Activated CD8-positive, alpha-beta memory T cell treated with anti-CD3 and anti-CD28 coated beads, Interleukin-2, amount 10 ng/mL, durations not matched to agents 7 days and 5 days (primary cell): ENCODE data around the gene TEAD1. TPM values are rescaled to one million over a fixed set of nuclear protein-coding genes. Genes with fewer than 3 reads are reported as not detected.

Experiments
- ATAC-seq: fragments of 150-1000 bp; cut with Tn5 transposase; one replicate; pipeline ENCODE4 v1.10.0; 2021; ENCODE audit warnings: moderate library complexity
- CTCF ChIA-PET: fragments of 350-600 bp; sonication (Branson Sonifier 250); formaldehyde crosslinking; loops from one replicate; lab custom pipeline; 2021; ENCODE audit warnings: antibody characterized with exemption; lab: Charles Lee
- DNase-seq: peaks from one replicate; pipeline ENCODE4 v3.0.0-alpha.2; 2020
- H3K27ac Mint-ChIP-seq: one replicate; pipeline ENCODE4 v1.8.0; 2021; ENCODE audit warnings: mild to moderate bottlenecking, mixed read lengths
- H3K27me3 Mint-ChIP-seq: one replicate; pipeline ENCODE4 v1.8.0; 2021; ENCODE audit warnings: mixed read lengths
- H3K36me3 Mint-ChIP-seq: one replicate; pipeline ENCODE4 v1.8.0; 2021; ENCODE audit warnings: mild to moderate bottlenecking, mixed read lengths
- H3K4me1 Mint-ChIP-seq: one replicate; pipeline ENCODE4 v1.8.0; 2021; ENCODE audit warnings: mixed read lengths
- H3K4me3 Mint-ChIP-seq: one replicate; pipeline ENCODE4 v1.8.0; 2021; ENCODE audit warnings: mild to moderate bottlenecking, moderate library complexity, mixed read lengths
- H3K9me3 Mint-ChIP-seq: one replicate; pipeline ENCODE4 v1.8.0; 2022; ENCODE audit warnings: low read depth, mixed read lengths
- total RNA-seq, 2 experiments: library from RNA; stranded (reverse); gene quantifications; one replicate each; pipeline ENCODE4 v1.2.3, GENCODE V29; 2021

The TEAD1 gene
- total RNA-seq, 2 experiments from 2014 or later: 0.18 to 0.26 TPM

DNA sequence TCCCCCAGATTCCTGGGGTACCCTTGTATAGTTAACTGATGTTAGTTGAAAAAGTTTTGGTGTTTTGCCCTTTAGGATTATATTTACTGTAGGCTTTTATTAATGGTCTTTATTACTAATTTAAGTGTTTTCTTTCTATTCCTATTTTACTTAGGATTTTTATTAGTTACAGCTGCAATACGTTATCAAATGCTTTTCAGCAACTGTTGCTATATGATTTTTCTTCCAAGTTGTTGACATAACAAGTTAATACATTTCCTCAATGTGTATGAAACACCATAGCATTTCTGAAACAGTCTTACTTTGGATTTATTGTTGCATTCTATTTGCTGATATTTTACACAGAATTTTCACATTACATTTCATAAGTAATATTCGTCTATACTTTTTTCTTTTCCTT, 253.7 kb downstream of the TEAD1 start:
- H3K4me3 Mint-ChIP-seq: no peak overlapping the region
- H3K36me3 Mint-ChIP-seq: no peaks in the 10 kb centered on the region
- ATAC-seq (no peak), DNase-seq (no peak)
- peaks cover 13% of the 10 kb centered on the region for H3K27me3 Mint-ChIP-seq
- CTCF ChIA-PET: no interaction called here
- no peaks in the 10 kb centered on the region for H3K9me3 Mint-ChIP-seq
- H3K27ac Mint-ChIP-seq: no peak overlapping the region
- H3K4me1 Mint-ChIP-seq: no peaks in the 10 kb centered on the region

DNA sequence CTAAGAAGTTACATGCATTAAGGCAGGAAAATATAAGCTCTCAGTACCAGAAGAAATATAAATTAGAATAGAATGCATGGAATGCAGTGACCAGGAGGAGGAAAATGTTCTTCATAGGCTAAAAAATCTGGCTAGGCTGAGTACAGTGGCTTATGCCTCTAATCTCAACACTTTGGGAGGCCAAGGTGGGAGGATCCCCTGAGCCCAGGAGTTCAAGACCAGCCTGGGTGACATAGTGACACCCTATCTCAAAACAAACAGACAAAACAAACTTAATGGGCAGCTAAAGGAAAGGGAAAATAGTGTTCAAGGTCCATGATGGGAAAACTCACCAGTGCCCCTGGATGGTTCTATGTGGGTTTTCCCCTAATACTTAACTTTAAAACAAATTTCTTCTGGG, 256.6 kb downstream of the TEAD1 start:
- H3K27ac Mint-ChIP-seq: no peak overlapping the region
- ATAC-seq (no peak), DNase-seq (no peak)
- CTCF ChIA-PET: no interaction called here
- H3K27me3 Mint-ChIP-seq: peaks cover 5% of the 10 kb centered on the region
- H3K36me3 Mint-ChIP-seq: no peaks in the 10 kb centered on the region
- H3K4me3 Mint-ChIP-seq: no peak overlapping the region
- no peaks in the 10 kb centered on the region for H3K9me3 Mint-ChIP-seq
- no peaks in the 10 kb centered on the region for H3K4me1 Mint-ChIP-seq

DNA sequence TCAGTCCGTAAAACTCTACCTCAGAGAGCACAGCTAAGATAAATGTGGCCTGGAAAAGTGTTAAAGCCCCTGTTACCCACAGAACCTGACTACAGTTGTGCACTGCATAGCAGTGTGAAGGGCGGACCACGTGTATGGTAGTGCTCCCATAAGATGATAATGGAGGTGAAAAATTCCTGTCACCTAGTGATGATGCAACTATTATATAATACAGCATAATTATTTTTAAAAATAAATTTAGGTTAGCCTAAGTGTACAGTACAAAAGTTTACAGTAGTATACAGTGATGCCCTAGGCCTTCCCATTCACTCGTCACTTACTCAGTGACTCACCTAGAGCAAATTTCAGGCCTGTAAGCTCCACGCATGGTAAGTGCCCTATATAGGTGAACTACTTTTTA, 258.3 kb downstream of the TEAD1 start:
- Mint-ChIP-seq H3K4me1 (no peaks in the 10 kb centered on the region), H3K27ac (no peak overlapping the region), H3K4me3 (no peak overlapping the region), H3K9me3 (no peaks in the 10 kb centered on the region), H3K36me3 (no peaks in the 10 kb centered on the region), H3K27me3 (peaks cover 7% of the 10 kb centered on the region)
- no peak for DNase-seq
- ATAC-seq: no peak
- CTCF ChIA-PET: no interaction called here

DNA sequence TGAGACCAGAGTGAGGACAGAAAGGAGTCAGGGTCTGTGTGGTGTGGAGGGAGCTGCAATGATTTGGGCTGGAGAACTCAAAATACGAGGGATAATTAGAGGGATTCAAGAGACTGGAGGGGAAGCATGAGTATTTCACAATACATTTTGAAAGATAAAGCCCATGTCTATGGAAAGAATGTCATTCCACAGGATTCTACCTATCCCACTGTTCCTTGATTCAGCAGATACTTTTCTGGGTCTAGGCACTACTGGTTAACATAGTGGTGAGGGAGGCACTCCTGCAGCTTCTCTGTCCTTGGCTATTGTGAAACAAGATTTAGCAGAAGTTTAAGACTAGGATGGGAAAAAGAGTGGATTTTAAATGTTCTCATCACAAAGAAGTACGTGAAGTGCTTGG, 262.0 kb downstream of the TEAD1 start:
- ATAC-seq: no peak
- Mint-ChIP-seq H3K4me3 (no peak overlapping the region), H3K9me3 (no peaks in the 10 kb centered on the region), H3K36me3 (no peaks in the 10 kb centered on the region), H3K27ac (no peak overlapping the region), H3K27me3 (peaks cover 21% of the 10 kb centered on the region), H3K4me1 (no peaks in the 10 kb centered on the region)
- CTCF ChIA-PET: no interaction called here
- no peak for DNase-seq

DNA sequence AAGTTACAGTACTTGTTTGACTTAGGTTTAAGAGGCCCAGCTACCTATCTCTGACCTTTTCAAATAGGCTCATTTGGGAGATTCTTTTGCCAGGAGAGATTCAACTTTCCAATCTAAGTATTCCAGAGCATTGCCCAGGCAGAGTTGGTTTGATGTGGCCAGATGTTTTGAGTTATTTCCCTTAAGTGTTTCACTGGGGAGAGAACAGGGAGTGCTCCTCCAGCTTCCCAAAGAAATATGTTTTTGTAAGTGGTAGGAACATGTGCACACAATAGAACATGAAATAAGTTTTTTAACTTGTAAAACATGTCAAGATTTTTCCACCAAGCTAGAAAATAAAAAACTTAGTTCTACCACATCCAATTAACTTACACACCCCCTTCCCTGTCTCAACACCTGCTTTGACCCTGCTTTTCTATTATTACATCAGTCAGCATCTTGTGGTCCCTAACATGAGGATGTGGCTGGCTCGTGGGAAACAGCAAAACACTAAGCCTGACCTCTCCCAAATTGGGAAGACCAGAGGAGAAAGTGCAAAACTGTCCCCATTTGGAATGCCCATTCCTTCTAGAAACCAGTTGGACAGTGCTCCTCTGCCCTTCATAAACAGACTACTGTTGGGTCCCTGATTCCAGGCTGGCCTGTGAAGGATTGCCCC, 264.5 kb downstream of the TEAD1 start:
- ATAC-seq (no peak), DNase-seq (no peak)
- Mint-ChIP-seq H3K36me3 (no peaks in the 10 kb centered on the region), H3K4me3 (no peak overlapping the region), H3K27me3 (peaks cover 34% of the 10 kb centered on the region), H3K9me3 (no peaks in the 10 kb centered on the region), H3K27ac (no peak overlapping the region), H3K4me1 (no peaks in the 10 kb centered on the region)
- CTCF ChIA-PET: no interaction called here

DNA sequence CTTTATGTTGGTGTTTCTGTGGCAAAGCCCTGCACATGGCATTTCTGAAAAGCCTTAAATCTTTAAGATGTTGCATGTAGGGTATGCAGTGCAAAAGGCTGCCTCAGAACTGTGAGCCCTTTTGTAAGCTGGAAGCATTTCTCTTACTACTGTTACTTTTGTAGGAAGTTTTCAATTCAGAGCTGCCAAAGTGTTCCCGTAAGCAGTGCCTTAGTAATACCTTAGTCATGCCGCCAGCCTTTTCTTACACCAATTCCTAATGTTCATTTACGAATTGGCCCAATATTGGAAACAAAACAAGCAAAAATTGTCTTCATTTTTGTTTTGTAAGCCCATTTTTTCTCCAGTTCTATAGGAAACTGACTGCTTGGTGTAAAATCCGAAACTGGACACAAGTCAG, 267.4 kb downstream of the TEAD1 start:
- Mint-ChIP-seq H3K36me3 (no peaks in the 10 kb centered on the region), H3K27me3 (peaks cover 38% of the 10 kb centered on the region), H3K4me3 (no peak overlapping the region), H3K27ac (no peak overlapping the region), H3K9me3 (no peaks in the 10 kb centered on the region), H3K4me1 (no peaks in the 10 kb centered on the region)
- ATAC-seq (no peak), DNase-seq (no peak)
- CTCF ChIA-PET: no interaction called here

DNA sequence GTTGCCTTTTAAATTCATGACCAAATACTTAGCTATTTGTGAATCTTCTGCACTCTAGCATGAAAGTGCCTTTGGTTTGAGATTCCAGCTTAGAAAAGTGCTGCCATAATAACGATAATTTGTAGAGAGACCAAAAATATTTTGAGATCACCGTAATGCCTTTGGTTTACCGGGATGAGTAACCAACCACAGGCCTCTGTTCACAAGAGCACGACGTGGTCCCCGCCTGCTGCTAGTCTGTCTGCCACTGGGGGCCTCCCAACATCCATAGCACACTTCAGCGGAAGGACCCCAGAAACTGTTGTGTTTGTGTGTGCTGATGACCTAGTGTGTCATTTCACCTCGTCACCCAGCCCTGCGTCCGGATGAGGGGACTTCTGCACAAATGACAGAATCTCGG, 267.9 kb downstream of the TEAD1 start:
- Mint-ChIP-seq H3K27me3 (peaks cover 41% of the 10 kb centered on the region), H3K9me3 (no peaks in the 10 kb centered on the region), H3K36me3 (no peaks in the 10 kb centered on the region), H3K4me1 (no peaks in the 10 kb centered on the region), H3K27ac (no peak overlapping the region), H3K4me3 (no peak overlapping the region)
- ATAC-seq (no peak), DNase-seq (no peak)
- CTCF ChIA-PET: no interaction called here

DNA sequence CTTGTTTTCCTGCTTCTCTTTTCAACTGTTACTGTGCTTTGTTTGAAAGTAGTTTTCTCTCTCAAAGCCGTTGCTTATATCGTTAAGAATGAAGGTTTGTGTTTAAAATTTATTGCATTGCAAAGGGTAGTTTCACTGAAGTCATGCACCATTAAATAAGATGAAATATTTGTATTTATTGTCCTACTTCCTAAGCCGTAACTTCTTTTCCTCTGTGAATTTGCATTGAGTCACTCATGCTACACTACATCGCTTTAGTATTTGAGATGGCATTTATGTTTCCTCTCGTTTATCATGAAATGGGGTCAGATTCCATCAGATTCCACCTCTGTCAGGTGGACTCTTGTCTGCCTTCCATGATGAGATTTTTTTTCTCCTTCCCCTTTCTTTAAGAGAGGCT, 269.1 kb downstream of the TEAD1 start:
- Mint-ChIP-seq H3K27me3 (peaks cover 38% of the 10 kb centered on the region), H3K9me3 (no peaks in the 10 kb centered on the region), H3K36me3 (no peaks in the 10 kb centered on the region), H3K4me3 (no peak overlapping the region), H3K4me1 (no peaks in the 10 kb centered on the region), H3K27ac (no peak overlapping the region)
- DNase-seq (no peak), ATAC-seq (no peak)
- CTCF ChIA-PET: no interaction called here

DNA sequence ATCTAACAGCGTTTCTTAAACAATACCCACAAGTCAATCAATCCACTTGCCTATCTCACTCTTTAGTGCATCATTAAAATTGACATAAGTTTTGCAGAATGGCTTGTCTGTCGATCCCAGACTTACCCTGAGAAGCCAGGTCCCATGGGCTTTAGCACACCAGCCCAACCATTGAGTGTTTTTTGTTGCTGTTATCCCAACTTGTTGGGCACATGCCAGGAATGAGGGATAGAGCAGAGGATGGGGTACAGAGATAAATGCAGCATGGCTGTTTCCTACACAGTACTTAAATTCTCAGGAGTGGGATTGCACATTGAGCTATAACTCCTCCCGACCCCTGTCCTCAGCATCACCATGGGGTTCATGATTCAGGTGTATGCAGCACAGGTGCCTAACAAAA, 270.7 kb downstream of the TEAD1 start:
- Mint-ChIP-seq H3K27me3 (peaks cover 30% of the 10 kb centered on the region), H3K36me3 (no peaks in the 10 kb centered on the region), H3K27ac (no peak overlapping the region), H3K4me3 (no peak overlapping the region), H3K4me1 (no peaks in the 10 kb centered on the region), H3K9me3 (no peaks in the 10 kb centered on the region)
- ATAC-seq (no peak), DNase-seq (no peak)
- CTCF ChIA-PET: no interaction called here

DNA sequence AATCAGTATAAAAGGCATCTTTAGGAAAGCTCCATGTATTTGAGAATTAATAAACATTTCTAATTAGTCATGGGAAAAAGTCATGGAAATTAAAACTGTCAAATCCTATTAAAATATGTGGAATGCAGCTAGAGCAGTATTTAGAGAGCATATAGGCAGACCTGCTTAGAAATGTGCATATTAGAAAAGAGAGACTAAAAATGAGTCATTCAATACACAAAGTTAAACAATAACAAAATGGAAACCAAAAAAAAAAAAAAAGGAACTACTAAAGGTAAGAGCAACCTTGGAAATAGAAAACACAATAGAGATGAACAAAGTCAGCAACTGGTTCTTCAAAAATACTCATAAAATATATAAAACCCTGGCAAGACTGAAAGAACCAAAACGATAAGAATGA, 275.2 kb downstream of the TEAD1 start:
- Mint-ChIP-seq H3K9me3 (no peaks in the 10 kb centered on the region), H3K4me1 (no peaks in the 10 kb centered on the region), H3K27me3 (peaks cover 16% of the 10 kb centered on the region), H3K4me3 (no peak overlapping the region), H3K27ac (no peak overlapping the region), H3K36me3 (no peaks in the 10 kb centered on the region)
- DNase-seq (no peak), ATAC-seq (no peak)
- CTCF ChIA-PET: no interaction called here

DNA sequence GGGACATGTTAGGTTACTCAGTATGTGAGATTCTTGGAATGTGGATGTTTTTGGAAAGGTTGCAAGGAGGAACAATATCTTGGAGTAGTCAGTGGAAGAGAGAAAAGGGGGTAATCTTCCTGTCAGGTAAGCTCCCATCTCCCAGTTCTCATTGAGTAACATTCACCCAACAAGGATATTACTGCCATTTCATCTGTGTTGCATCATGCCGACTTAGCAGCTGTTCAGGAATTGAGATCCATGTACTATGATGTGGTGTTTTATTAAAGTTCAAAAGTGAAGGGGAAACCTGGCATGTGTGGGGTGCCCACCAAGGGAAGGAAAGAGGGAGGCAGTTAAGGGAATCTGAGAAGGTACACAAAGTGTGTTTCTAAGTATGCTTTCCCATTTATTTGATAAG, 276.4 kb downstream of the TEAD1 start:
- no peaks in the 10 kb centered on the region for H3K4me1 Mint-ChIP-seq
- DNase-seq: no peak
- H3K27me3 Mint-ChIP-seq: peaks cover 15% of the 10 kb centered on the region
- no peak overlapping the region for H3K4me3 Mint-ChIP-seq
- no peak for ATAC-seq
- H3K9me3 Mint-ChIP-seq: no peaks in the 10 kb centered on the region
- no peaks in the 10 kb centered on the region for H3K36me3 Mint-ChIP-seq
- H3K27ac Mint-ChIP-seq: no peak overlapping the region
- CTCF ChIA-PET: no interaction called here

DNA sequence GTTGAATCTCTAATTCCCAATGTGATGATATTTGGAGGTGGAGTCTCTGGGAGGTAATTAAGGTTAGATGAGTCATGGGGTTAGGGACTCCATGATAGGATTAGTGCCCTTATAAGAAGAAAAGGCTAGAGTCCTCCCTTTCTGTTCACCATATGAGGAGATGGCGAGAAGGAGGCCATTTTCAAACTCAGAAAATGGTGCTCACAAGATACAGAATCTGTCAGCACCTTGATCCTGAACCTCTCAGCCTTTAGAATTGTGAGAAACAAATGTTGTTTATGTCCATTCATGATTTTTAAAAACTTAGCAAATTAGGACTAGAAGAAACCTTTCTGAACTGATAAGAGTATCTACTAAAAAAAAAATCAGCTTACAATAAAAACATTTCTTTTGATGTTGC, 277.2 kb downstream of the TEAD1 start:
- no peaks in the 10 kb centered on the region for H3K4me1 Mint-ChIP-seq
- no peak overlapping the region for H3K4me3 Mint-ChIP-seq
- H3K36me3 Mint-ChIP-seq: no peaks in the 10 kb centered on the region
- no peak for DNase-seq
- no peaks in the 10 kb centered on the region for H3K9me3 Mint-ChIP-seq
- ATAC-seq: no peak
- H3K27me3 Mint-ChIP-seq: peaks cover 17% of the 10 kb centered on the region
- CTCF ChIA-PET: no interaction called here
- H3K27ac Mint-ChIP-seq: no peak overlapping the region

DNA sequence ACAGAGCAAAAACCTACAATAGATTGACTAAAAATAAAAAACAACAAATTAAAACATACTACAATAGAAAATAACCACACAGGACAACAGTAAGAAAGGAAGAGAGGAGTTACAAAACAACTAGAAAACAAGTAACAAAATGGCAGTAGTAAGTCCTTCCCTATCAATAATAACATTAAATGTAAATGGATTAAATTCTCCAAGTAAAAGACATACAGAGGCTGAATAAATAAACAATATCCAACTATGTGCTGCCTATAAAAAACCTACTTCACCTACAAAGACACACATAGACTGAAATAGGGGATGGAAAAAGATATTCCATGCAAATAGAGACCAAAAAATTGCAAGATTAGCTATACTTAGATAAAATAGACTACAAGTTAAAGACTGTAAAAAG, 277.9 kb downstream of the TEAD1 start:
- peaks cover 14% of the 10 kb centered on the region for H3K27me3 Mint-ChIP-seq
- H3K9me3 Mint-ChIP-seq: no peaks in the 10 kb centered on the region
- H3K4me3 Mint-ChIP-seq: no peak overlapping the region
- CTCF ChIA-PET: no interaction called here
- DNase-seq: no peak
- no peaks in the 10 kb centered on the region for H3K36me3 Mint-ChIP-seq
- H3K4me1 Mint-ChIP-seq: no peaks in the 10 kb centered on the region
- ATAC-seq: no peak
- H3K27ac Mint-ChIP-seq: no peak overlapping the region

DNA sequence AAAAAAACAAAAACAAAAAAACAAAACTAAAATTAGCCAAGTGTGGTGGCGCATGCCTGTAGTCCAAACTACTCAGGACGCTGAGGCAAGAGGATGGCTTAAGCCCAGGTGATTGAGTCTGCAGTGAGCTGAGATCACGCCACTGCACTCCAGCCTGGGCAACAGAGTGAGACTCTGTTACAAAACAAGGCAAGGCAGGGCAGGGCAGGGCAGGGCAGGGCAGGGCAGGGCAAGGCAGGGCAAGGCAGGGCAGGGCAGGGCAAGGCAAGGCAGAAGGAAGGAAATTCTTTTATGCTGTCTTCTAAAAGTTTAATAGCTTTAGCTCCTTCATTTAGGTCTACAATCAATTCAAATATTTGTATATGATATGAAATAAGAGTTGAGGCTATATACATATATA, 284.8 kb downstream of the TEAD1 start:
- DNase-seq (no peak), ATAC-seq (no peak)
- no peak overlapping the region for H3K27ac Mint-ChIP-seq
- no peak overlapping the region for H3K4me3 Mint-ChIP-seq
- peaks cover 25% of the 10 kb centered on the region for H3K27me3 Mint-ChIP-seq
- H3K36me3 Mint-ChIP-seq: no peaks in the 10 kb centered on the region
- no peaks in the 10 kb centered on the region for H3K9me3 Mint-ChIP-seq
- CTCF ChIA-PET: no interaction called here
- peaks cover 3% of the 10 kb centered on the region for H3K4me1 Mint-ChIP-seq

DNA sequence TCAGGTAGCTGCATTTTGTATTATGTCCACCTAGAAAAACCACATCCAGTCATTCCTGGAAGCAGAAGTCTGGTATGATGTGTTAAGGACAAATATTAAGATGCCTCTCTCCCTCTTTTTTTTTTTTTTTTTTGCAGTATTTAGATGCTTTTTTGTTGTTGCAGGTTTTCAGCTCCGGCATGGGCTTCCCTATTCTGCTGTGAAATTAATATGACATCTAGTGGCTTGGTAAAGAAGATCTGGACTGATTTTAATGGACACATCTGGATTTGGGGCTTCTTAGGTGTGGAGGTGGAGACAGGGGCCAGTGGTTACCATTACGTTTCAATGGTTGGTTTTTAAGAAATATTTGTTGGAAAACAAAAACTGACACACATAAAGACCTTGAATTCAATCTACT, 287.4 kb downstream of the TEAD1 start:
- DNase-seq (no peak), ATAC-seq (no peak)
- CTCF ChIA-PET: no interaction called here
- no peaks in the 10 kb centered on the region for H3K9me3 Mint-ChIP-seq
- no peaks in the 10 kb centered on the region for H3K36me3 Mint-ChIP-seq
- no peak overlapping the region for H3K4me3 Mint-ChIP-seq
- H3K27me3 Mint-ChIP-seq: peaks cover 34% of the 10 kb centered on the region
- H3K27ac Mint-ChIP-seq: no peak overlapping the region
- peaks cover 3% of the 10 kb centered on the region for H3K4me1 Mint-ChIP-seq
